ENCODE results near the gene KPNA6. TPM values are rescaled to one million over a fixed set of nuclear protein-coding genes. Genes with fewer than 3 reads are reported as not detected.

KPNA6 gene
- total RNA-seq, 1 donor from 2014 or later, result 47.0 TPM

DNA sequence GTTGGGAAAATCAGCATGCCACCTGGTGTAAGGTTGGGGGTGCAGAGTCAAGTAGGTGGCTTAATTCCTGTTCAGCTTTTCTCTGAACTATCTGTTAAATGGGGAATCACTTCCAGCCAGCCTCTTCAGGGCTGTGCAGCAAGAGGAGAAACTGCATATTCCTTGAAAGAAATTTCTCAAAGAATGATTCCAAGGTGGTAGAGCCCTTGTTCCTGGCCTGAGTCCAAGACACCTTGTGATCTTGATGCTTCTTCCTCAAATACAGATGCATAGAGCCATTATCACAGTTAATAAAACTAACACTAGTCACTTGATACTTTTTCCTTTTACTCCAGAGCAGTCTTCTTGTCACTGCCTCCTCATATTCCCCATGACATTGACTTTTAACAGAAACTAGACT, 76.8 kb downstream of the KPNA6 start:
- TF ChIP-seq CTCF (IDR thresholded peaks at IDR 0.05; ENCODE audit: insufficient read depth, low read length, poor library complexity, severe bottlenecking), result no peak
- H3K36me3 ChIP-seq (ENCODE audit: control insufficient read depth, insufficient read depth, low read length), result peaks cover 6% of the 10 kb centered on the region

DNA sequence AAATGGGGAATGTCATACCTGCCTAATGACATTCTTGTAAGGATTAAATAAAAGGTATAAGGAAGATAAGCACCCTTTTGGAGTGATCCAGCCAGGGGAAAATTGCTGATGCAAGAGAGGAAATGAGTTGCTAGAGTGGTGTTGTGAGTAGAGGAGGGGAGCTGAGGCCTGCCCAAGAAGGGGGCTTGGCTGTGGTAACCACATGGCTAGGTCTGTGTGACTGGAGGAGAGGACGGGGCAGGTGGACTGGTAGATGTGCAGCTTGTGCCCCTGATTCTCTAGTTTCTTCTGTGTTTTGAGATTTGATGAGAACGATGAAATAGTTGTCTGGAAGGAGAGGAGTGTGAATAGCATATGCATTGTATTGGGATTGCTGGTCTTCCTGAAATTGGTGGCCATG, 78.2 kb downstream of the KPNA6 start:
- DNase-seq (ENCODE audit: low read depth), result no peak
- Histone ChIP-seq H3K4me3 (ENCODE audit: low read depth, low read length) (no peak overlapping the region), H3K36me3 (ENCODE audit: control insufficient read depth, insufficient read depth, low read length) (peaks cover 10% of the 10 kb centered on the region), H3K27me3 (ENCODE audit: control insufficient read depth, insufficient read depth, low read length) (no peaks in the 10 kb centered on the region)
- no peak for TF ChIP-seq CTCF (IDR thresholded peaks at IDR 0.05; ENCODE audit: insufficient read depth, low read length, poor library complexity, severe bottlenecking)

More for the DNA sequence above, 76.8 kb downstream of the KPNA6 start:
- Histone ChIP-seq H3K27me3 (ENCODE audit: control insufficient read depth, insufficient read depth, low read length) (no peaks in the 10 kb centered on the region), H3K4me3 (ENCODE audit: low read depth, low read length) (no peak overlapping the region)
- no peak for DNase-seq (ENCODE audit: low read depth)

DNA sequence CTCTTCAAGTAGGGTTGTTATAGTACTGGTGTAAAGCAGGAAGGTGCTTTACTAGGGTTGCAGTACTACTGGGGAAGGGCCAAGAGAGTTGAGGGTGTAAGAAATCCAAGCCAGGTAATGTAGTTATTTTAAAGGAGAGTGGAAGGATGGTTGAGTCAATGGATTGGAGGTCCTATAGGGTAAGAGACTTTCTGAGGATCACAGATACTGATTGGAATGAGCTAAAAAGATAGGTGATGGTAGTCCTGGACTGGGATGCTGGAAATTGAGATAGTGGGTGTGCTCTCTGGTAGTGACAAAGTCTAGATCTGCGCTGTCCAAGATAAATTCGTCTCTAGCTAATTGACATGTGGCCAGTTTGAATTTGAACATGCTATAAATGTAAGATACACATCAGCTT, 78.6 kb downstream of the KPNA6 start:
- peaks cover 11% of the 10 kb centered on the region for H3K36me3 ChIP-seq (ENCODE audit: control insufficient read depth, insufficient read depth, low read length)
- no peak for DNase-seq (ENCODE audit: low read depth)
- TF ChIP-seq CTCF (IDR thresholded peaks at IDR 0.05; ENCODE audit: insufficient read depth, low read length, poor library complexity, severe bottlenecking), result no peak
- no peak overlapping the region for H3K4me3 ChIP-seq (ENCODE audit: low read depth, low read length)
- H3K27me3 ChIP-seq (ENCODE audit: control insufficient read depth, insufficient read depth, low read length), result no peaks in the 10 kb centered on the region

DNA sequence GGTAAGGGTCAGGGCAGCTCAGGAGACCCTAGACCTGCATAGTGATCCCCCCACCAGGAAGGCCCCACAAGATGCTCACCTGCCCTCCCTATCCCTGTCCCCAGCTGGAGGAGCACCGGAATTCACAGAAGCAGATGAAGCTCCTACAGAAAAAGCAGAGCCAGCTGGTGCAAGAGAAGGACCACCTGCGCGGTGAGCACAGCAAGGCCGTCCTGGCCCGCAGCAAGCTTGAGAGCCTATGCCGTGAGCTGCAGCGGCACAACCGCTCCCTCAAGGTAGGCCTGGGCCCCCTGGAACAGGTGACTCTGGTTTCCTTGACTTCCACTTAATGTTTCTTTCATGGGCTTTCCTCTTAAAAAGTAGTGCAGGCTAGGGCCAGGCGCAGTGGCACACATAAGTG, 80.0 kb downstream of the KPNA6 start:
- no peak for DNase-seq (ENCODE audit: low read depth)
- Histone ChIP-seq H3K27me3 (ENCODE audit: control insufficient read depth, insufficient read depth, low read length) (no peaks in the 10 kb centered on the region), H3K36me3 (ENCODE audit: control insufficient read depth, insufficient read depth, low read length) (peaks cover 14% of the 10 kb centered on the region), H3K4me3 (ENCODE audit: low read depth, low read length) (no peak overlapping the region)
- TF ChIP-seq CTCF (IDR thresholded peaks at IDR 0.05; ENCODE audit: insufficient read depth, low read length, poor library complexity, severe bottlenecking), result no peak

- H3K4me3 ChIP-seq (ENCODE audit: low read depth, low read length), result no peak overlapping the region
- H3K27me3 ChIP-seq (ENCODE audit: control insufficient read depth, insufficient read depth, low read length), result no peaks in the 10 kb centered on the region
- TF ChIP-seq CTCF (IDR thresholded peaks at IDR 0.05; ENCODE audit: insufficient read depth, low read length, poor library complexity, severe bottlenecking), result no peak
- no peak for DNase-seq (ENCODE audit: low read depth)
- peaks cover 15% of the 10 kb centered on the region for H3K36me3 ChIP-seq (ENCODE audit: control insufficient read depth, insufficient read depth, low read length)
Observed at GRCh38 chr1:32192220-32192948, 84.5 kb downstream of the KPNA6 start.

DNA sequence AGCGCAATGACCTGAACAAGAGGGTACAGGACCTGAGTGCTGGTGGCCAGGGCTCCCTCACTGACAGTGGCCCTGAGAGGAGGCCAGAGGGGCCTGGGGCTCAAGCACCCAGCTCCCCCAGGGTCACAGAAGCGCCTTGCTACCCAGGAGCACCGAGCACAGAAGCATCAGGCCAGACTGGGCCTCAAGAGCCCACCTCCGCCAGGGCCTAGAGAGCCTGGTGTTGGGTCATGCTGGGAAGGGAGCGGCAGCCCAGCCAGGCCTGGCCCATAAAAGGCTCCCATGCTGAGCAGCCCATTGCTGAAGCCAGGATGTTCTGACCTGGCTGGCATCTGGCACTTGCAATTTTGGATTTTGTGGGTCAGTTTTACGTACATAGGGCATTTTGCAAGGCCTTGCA, 87.1 kb downstream of the KPNA6 start:
- H3K36me3 ChIP-seq (ENCODE audit: control insufficient read depth, insufficient read depth, low read length), result peaks cover 8% of the 10 kb centered on the region
- DNase-seq (ENCODE audit: low read depth), result no peak

More for the DNA sequence above, 87.1 kb downstream of the KPNA6 start:
- no peak for TF ChIP-seq CTCF (IDR thresholded peaks at IDR 0.05; ENCODE audit: insufficient read depth, low read length, poor library complexity, severe bottlenecking)
- H3K27me3 ChIP-seq (ENCODE audit: control insufficient read depth, insufficient read depth, low read length), result no peaks in the 10 kb centered on the region
- H3K4me3 ChIP-seq (ENCODE audit: low read depth, low read length), result no peak overlapping the region
